ENCODE measurements around the gene RBM15.

DNA sequence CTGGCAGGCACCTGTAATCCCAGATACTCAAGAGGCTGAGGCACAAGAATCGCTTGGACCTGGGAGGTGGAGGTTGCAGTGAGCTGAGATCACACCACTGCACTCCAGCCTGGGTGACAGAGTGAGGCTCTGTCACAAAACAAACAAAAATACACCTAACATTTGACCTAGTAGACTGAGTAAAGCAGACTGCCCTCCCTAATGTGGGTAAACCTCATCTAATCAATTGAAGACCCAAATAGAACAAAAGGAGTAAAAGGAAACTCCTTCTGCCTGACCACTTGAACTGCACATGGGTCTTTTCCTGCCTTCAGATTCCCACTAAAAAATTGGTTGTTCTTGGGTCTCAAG, 19.0 kb upstream of the RBM15 start:
- TF ChIP-seq POLR2A (IDR thresholded peaks at IDR 0.05) (no peak), EP300 (IDR thresholded peaks at IDR 0.05) (no peak)
- TF ChIP-seq, protein P1, sequence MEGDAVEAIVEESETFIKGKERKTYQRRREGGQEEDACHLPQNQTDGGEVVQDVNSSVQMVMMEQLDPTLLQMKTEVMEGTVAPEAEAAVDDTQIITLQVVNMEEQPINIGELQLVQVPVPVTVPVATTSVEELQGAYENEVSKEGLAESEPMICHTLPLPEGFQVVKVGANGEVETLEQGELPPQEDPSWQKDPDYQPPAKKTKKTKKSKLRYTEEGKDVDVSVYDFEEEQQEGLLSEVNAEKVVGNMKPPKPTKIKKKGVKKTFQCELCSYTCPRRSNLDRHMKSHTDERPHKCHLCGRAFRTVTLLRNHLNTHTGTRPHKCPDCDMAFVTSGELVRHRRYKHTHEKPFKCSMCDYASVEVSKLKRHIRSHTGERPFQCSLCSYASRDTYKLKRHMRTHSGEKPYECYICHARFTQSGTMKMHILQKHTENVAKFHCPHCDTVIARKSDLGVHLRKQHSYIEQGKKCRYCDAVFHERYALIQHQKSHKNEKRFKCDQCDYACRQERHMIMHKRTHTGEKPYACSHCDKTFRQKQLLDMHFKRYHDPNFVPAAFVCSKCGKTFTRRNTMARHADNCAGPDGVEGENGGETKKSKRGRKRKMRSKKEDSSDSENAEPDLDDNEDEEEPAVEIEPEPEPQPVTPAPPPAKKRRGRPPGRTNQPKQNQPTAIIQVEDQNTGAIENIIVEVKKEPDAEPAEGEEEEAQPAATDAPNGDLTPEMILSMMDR (IDR thresholded peaks at IDR 0.05) = no peak
